ENCODE measurements around the gene FARP1.

The FARP1 gene

DNA sequence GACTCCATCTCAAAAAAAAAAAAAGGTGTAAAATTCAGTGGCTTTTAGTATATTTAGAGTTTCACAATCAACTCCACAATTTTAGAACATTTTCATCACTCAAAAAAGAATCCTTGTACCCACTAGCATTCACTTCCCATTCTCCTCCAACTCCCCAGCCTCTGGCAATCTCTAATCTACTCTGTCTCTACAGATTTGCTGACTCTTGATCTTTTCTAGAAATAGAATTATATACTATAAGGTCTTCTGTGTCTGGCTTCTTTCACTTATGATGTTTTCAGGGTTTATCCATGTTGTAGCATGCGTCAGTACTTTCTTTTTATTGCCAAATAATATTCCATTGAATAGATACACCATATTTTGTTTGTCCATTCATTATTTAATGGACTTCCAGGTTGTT lies 8.0 kb upstream of the FARP1 start:
- DNase-seq = no peak

DNA sequence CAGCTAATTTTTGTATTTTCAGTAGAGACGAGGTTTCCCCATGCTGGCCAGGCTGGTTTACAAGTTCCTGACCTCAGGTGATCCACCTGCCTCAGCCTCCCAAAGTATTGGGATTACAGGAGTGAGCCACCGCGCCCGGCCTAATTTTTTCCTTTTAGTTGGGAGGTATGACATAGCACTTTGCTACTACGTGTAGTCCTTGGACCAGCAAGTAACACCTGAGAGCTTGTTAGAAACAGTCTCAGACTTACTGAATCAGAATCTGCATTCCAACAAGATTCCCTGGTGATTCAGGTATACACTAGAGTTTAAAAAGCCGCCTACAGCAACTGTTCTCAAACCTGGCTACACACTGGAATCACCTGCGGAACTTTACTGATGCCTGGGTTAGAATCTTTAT lies 1.8 kb upstream of the FARP1 start:
- no peak for DNase-seq

- DNase-seq = no peak
Measured at GRCh38 chr13:98141509-98142379, 1.1 kb upstream of the FARP1 start.

DNA sequence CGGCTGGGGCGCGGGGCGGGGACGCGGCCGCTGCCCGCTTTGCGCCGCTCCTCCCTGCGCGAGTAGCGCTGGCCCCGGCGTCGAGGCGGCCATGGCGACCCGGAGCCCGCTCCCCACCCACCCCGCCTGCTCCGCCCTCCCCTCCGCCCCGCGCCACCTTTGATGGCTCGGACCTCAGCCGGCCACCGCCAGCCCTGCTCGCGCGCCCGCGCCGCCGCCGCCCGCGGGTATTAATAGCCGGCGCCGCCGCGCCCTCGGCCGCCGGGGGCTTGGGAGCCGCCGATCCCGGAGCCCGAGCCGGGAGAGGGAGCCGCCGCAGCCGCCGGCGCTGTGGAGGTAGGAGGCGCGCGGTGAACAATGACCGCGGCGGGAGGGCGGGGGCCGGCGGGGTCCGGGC lies 261 bp downstream of the FARP1 start:
- no peak for DNase-seq

DNA sequence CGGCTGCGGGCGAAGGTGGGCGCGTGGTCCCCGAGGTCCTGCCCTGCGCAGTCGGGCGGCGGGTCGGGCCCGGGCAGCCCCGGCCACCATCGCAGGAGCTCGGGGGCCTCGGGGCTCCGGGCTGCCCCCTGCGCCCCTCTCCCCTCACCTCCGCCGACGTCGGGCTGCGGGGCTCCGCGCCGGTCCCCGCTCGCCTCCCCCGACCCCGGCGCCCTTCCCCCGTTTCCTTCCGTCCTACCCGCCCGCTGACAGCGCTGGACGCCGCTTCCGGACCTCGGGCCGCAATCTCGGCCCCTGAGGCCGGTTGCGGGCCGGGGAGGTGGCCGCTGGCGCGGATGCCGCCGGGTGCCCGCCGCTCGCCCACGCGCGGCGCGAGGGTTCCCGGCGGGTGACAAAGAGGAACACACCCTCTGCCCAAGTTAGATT lies 720 bp downstream of the FARP1 start:
- DNase-seq = no peak

GRCh38 chr13:98144027-98144741 lies 1.3 kb downstream of the FARP1 start:
- no peak for DNase-seq

- DNase-seq = no peak
Measured at GRCh38 chr13:98144801-98145350, 2.0 kb downstream of the FARP1 start.

- DNase-seq = no peak
Measured at GRCh38 chr13:98147521-98147920, 4.6 kb downstream of the FARP1 start.

DNA sequence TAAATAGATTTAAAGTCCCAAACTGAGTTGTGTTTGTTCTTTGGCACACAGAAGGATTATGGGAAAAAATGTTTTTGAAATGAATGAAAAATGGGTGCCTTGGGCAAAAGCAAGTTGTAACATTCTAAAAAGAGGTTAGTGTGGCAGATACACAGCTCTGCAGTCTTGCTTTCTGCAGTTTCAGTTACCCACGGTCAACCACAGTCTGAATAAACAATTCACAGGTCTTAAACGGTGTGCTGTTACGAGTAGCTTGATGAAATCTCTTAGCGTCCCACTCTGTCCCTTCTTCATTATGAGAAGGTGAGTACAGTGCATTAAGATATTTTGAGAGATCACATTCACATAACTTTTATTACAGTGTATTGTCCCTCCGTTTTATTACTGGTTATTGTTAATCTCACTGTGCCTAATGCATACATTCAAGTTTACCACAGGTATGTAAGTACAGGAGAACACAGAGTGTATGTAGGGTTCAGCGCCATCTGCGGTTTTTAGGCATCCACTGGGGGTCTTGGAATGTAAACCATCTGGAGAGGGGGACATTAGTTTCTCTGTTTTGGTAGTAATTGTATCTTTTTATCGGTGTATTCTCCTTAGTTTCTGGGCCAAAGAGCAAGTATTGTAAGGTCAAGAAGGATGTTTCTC lies 8.1 kb downstream of the FARP1 start:
- DNase-seq = no peak

DNA sequence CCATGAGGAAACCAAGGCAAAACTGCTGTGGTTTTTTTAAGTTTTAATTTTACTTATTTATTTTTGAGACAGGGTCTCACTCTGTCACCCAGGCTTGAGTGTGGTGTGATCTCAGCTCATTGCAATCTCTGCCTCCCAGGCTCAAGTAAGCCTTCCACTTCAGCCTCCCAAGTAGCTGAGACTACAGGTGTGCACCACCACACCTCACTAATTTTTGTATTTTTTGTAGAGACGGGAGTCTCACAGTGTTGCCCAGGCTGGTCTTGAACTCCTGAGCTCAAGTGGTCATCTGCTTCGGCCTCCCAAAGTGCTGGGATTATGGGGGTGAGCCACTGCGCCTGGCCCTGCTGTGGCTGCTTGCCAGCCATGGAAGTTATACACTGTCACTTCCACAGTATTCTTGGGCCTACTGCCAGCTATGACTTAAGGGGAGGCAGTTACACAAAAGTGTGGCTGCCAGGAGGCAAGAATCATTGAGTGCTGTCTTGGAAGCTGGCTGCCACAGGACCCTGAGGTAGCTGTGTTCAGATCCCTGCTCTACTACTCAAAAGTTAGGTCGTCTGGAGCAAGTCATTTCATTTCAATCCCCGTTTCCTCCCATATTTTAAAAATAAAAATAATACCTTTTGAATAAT lies 12.7 kb downstream of the FARP1 start:
- DNase-seq = no peak

GRCh38 chr13:98156259-98156658 lies 13.4 kb downstream of the FARP1 start:
- DNase-seq = no peak

DNA sequence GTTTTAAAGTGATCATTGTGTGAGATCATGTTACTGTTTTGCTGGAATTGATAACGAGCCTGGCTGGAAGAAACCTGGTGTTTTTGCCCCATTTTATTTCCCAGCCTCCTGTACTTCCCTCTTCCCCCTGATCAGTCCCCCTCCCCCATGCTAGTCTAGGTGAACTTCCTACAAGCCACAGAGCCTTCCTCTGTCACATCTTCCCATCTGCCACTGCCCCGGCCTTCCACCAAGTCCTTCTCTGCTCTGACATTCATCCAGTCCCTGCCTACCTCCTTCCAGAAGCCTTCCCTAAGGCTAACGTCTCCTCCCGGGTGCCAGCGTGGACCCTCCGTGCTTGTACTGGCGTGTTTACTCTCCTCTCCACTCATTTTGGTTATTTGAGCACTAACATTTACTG lies 14.3 kb downstream of the FARP1 start:
- DNase-seq = no peak

- no peak for DNase-seq
Measured at GRCh38 chr13:98157609-98158008, 14.7 kb downstream of the FARP1 start.

- no peak for DNase-seq
Measured at GRCh38 chr13:98158172-98158899, 15.4 kb downstream of the FARP1 start.

DNA sequence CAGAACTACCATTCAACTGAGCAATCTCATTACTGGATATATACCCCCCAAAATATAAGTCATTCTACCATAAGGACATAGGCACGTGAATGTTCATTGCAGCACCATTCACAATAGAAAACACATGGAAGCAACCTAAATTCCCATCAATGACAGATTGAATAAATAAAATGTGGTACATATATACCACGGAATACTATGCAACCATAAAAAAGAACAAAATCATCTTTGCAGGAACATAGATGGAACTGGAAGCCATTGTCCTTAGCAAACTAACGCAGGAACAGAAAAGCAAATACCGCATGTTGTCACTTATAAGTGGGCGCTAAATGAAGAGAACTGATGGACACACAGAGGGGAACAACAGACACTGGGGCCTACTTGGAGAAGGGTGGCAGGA lies 20.0 kb downstream of the FARP1 start:
- no peak for DNase-seq

GRCh38 chr13:98169331-98169730 lies 26.4 kb downstream of the FARP1 start:
- DNase-seq = no peak

DNA sequence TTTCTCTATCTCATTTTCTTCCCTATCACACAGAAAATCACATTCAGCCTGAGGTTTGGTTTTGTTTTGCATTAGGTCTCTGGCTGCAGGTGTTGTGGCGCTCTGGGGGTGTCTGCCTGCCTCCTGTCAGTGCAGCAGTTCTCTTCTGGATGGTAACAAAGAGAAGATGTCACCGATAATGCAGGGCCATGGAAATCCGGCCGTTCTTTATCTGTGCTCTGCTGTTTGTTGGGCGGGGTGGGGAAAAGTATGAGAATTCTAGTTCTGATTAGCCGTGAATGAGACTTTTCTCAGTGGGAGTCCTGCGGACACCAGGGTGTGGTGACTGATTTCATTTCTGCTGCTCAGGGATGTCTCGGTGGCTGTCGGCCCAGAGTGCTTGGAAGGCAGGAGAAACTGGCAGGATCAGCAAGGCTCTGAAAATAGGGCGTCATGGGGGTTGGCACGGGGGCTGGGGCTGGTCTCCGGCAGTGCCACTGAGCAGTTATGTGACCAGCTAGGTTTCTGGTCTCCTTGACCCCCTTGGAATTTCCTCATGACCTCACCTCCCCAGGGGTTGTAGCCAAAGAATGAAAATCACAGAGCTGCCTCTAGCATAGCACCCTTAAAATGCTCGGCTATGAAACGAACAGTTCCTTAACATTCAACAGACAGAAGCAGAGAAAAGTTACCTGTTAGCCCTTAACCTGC lies 29.2 kb downstream of the FARP1 start:
- DNase-seq = no peak

DNA sequence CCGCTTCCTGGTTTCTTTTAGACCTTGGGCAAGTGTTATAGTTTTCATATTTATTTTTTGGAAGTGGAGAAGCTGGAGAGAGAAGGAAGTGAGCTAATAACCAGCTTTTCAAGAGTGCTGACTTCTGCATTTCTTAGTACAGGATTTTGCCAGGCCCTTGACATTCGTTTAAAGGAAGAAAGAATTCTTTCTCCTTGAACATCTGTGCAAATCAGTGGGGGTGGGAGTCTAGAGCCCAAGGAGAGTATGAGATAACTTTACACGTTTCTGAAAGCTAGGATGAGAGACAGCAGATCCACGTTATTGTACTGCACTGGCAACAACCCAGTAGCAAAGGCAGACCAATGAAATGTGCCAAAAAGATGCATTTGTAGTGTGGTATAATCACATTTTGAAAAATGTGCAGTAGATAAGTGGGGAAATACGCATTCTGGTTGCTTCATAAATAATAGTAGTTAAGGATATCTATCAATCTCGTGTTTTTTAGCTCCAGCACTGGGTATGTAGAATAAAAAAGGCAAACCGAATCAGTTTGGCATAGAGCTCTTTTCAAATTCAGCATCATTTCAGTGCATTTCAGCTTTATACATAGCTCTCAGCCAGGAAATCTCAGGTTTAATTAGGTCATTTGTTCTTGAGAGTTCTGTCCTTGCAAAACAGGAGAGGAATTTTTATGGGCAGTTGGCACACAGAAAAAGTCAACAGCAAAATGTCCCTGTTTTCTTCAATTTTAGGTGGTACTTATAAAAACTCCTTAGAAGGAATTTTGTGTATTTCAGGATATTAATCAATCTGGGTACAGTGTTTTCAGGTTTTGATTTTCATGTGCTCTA lies 29.9 kb downstream of the FARP1 start:
- DNase-seq = no peak

GRCh38 chr13:98173431-98174152 lies 30.7 kb downstream of the FARP1 start:
- DNase-seq = no peak

- DNase-seq = no peak
Measured at GRCh38 chr13:98174307-98174706, 31.4 kb downstream of the FARP1 start.
